ENCODE measurements around the gene FUCA1. TPM values are rescaled to one million over a fixed set of nuclear protein-coding genes. Genes with fewer than 3 reads are reported as not detected.
A peak's percentile ranks its signal among the peaks of the same experiment; 100 is the strongest.
"Not testable (repeated sequence)": the region's sequence is repeated elsewhere in the genome, so short reads cannot be mapped to it uniquely, and the experiment has no call there.

FUCA1 gene
- polyA plus RNA-seq, 3 donors = 13.8 to 17.1 (median 14.5) TPM

DNA sequence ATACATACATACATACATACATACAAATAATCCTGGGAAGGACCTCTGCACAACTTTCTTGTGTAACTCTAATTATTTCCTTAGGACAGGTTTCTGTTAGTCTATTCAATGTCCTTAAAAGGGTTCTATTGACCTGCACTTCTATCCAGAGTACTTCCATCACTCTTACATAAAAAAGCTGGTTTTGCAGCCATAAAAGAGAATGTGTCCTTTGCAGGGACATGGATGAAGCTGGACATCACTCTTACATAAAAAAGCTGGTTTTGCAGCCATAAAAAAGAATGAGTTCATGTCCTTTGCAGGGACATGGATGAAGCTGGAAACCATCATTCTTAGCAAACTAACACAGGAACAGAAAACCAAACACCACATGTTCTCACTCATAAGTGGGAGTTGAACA, 16.7 kb downstream of the FUCA1 start:
- H3K27ac ChIP-seq (ENCODE audit: low read depth, low read length) = not testable (repeated sequence)

DNA sequence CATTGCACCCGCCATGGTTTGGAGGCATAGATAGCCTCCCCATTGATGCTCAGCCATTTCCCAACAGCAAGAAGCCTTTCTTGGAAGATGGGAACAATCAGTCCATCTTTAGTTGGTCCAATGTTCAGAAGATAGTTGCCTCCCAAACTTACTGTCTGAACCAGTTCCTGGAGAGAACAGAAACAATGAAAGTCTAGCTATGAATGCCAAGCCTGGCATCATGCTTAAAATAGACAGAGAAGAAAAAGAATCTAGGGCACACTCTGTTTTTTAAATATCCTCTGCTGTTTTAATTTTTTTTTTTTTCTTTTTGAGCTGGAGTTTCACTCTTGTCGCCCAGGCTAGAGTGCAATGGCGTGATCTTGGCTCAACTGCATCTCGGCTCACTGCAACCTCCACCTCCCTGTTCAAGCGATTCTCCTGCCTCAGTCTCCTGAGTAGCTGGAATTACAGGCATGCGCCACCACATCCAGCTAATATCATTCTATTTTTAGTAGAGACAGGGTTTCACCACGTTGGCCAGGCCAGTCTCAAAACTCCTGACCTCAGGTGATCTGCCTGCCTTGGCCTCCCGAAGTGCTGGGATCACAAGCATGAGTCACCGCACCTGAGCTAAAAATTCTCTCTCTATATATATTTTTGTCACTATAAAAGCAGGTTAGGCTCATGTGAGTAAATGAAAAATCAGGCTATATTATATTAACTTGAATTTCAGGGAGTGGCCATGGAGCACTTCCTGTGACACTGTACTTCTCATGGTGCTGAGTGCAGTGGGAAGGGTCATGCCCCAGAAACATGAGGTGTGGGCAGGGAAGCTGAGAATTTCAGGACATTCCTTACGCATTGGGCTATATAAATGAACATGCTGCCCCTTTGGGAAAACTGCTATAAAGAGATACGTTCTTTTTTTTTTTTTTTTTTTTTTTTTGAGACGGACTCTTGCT, 19.1 kb downstream of the FUCA1 start:
- no peak overlapping the region for H3K27ac ChIP-seq (ENCODE audit: low read depth, low read length)
- 92 to 95% (median 93%) methylated on average over 11 to 12 of the region's 12 CpGs for whole genome bisulfite sequencing, 3 donors

DNA sequence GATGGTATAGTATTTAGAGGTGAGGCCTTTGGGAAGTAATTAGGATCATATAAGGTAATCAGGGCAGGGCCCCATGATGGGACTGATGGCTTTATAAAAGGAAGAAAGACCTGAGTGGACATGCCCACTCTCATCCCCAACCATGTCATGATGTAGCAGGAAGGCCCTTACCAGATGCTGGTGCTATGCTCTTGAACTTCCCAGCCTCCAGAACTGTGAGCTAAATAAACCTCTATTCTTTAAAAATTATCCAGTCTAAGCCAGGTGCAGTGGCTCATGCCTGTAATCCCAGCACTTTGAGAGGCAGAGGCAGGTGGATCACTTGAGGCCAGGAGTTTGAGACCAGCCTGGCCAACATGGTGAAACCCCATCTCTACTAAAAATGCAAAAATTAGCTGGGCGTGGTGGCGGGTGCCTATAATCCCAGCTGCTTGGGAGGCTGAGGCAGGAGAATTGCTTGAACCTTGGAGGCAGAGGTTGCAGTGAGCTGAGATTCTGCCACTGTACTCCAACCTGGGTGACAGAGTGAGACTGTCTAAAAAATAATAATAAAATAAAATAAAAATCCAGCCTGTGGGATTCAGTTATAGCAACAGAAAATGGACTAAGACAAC, 20.5 kb downstream of the FUCA1 start:
- WGBS, 3 donors = 97 to 100% (median 97%) methylated on average over 2 of the region's 2 CpGs
- H3K27ac ChIP-seq (ENCODE audit: low read depth, low read length) = not testable (repeated sequence)

DNA sequence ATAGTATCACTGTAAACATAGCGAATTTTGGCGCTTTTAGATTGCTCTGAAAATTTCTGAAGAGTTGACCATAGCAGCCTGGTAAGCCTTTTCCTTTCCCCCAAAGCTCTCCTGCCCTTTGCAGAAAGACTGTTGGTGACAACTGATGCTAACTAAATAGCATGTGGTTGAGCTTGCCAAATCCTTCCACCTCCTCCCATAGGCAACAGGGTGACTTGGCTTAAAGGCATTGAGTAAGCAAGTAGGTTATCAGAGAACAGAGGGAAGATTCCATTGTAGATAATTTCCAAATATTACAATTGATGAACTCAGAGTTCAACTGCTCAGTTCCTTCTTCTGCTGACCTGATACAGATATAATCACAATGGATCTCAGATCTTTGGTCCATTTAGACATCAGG, 22.9 kb downstream of the FUCA1 start:
- WGBS, 3 donors = 97 to 98% (median 98%) methylated on average over 2 of the region's 2 CpGs

DNA sequence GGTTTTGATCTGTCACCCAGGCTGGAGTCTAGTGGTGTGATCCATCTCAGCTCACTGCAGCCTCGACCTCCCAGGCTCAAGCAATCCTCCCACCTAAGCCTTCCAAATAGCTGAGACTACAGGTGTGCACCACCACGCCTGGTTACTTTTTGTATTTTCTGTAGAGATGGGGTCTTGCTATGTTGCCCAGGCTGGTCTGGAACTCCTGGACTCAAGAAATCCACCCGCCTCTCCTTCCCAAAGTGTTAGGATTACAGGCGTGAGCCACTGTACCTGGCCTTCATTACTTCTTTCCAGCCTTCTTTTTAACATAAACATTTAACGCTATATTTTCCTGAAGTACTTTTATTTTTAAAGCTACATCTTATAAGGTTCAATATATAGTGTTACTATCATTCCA, 24.4 kb downstream of the FUCA1 start:
- 91 to 94% (median 92%) methylated on average over 5 of the region's 5 CpGs for WGBS, 3 donors
- H3K27ac ChIP-seq (ENCODE audit: low read depth, low read length) = no peak overlapping the region

More for the DNA sequence above, 22.9 kb downstream of the FUCA1 start:
- no peak overlapping the region for H3K27ac ChIP-seq (ENCODE audit: low read depth, low read length)

DNA sequence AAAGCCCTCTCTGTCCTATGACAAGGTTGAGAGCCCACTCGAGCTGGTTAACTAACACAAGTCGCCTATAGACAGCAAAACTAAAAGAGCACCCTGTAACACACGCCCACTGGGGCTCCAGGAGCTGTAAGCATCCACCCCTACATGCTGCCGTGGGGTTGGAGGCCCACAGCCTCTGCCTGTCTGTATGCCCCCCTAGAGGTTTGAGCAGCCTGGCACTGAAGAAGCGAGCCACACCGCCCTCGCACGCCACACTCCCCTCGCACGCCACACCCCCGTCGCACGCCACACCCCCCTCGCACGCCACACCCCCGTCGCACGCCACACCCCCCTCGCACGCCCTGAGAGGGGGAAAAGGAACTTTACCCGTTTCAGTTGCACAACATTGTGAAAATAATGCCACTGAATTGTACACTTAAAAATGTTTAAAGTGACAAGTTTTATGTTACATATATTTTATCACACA, 29.7 kb downstream of the FUCA1 start:
- H3K27ac ChIP-seq (ENCODE audit: low read depth, low read length) = no peak overlapping the region

DNA sequence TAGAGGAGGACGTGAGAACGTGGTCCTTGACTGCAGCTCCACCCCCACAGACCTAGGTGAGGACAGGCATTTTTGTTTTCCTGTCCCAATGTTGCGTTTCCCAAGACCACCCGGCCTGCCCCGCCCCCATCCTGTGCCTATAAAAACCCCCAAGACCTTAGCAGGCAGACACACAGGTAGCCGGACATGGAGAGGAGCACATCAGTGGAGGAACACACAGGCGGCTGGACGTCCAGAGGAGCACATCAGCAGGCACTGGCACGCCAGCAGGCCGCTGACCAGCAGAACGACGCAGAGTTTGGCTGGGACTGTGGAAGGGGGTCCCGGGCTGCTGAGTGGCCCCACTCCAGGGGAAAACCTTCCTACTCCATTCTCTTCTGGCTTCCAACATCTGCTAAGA, 30.2 kb downstream of the FUCA1 start:
- no peak overlapping the region for H3K27ac ChIP-seq (ENCODE audit: low read depth, low read length)
- 16 to 23% (median 18%) methylated on average over 13 of the region's 13 CpGs for WGBS, 3 donors

More for the DNA sequence above, 29.7 kb downstream of the FUCA1 start:
- WGBS, 3 donors = 0 to 1% (median 1%) methylated on average over 21 of the region's 21 CpGs

DNA sequence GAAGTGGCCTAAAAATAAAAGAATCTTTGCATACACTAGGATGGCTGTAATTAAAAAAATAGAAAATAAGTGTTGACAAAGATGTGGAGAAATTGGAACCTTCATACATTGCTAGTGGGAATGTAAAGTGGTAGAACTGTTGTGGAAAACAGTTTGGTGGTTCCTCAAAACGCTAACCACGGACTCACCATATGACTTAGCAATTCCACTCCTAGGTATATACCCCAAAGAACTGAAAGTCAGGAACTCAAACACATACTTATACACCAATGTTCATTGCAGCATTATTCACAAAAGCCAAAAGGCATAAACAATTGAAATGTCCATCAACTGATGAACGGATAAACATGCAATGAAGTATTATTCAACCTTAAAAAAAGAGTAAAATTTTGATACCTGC, 32.1 kb downstream of the FUCA1 start:
- H3K27ac ChIP-seq (ENCODE audit: low read depth, low read length) = no peak overlapping the region
- 58 to 73% (median 65%) methylated on average over 3 of the region's 3 CpGs for WGBS, 3 donors

DNA sequence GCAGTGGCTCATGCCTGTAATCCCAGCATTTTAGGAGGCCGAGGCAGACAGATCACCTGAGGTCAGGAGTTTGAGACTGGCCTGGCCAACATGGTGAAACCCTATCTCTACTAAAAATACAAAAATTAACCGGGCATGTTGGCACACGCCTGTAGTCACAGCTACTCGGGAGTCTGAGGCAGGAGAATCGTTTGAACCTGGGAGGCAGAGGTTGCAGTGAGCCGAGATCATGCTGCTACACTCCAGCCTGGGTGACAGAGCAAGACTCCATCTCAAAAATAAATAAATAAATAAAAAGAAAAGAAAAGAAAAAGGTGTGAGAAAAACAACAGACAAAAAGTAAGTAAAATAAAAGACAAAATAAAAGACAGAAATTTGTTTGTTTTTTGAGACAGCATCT, 33.9 kb downstream of the FUCA1 start:
- WGBS, 3 donors = 79 to 88% (median 88%) methylated on average over 6 of the region's 6 CpGs
- H3K27ac ChIP-seq (ENCODE audit: low read depth, low read length) = not testable (repeated sequence)

DNA sequence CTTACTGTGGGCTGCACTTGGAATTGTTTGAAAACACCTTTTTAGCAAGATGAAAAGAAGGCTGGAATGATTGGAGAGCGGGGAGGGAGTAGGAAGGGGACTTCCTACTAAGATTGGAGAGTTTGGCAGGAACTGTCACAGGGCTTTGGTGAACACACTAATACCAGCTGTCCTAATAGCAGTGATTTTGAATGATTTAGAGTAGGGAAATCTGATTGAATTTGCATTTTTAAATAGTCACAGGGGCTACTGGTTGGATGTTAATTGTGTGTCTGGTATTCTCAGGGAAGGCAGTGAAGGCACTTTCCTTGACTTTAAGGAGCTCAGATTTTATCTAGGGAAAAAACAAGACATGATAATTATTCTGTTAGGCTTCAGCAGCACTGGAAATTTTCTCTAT, 40.4 kb downstream of the FUCA1 start:
- H3K27ac ChIP-seq (ENCODE audit: low read depth, low read length) = no peak overlapping the region
- 77 to 90% (median 79%) methylated on average over 1 of the region's 1 CpG for WGBS, 3 donors

DNA sequence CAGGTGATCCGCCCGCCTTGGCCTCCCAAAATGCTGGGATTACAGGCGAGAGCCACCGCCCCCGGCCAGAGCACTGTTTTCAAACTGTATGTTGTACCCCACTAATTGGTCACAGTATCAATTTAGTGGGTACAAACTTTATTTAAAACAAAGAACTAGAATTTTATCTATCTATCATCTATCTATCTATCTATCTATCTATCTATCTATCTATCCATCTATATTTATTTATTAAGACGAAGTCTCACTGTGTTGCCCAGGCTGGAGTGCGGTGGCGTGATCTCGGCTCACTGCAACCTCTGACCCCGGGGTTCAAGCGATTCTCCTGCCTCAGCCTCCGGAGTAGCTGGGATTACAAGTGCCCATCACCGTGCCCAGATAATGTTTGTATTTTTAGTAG, 41.5 kb downstream of the FUCA1 start:
- not testable (repeated sequence) for H3K27ac ChIP-seq (ENCODE audit: low read depth, low read length)
- 95 to 97% (median 95%) methylated on average over 13 of the region's 13 CpGs for WGBS, 3 donors

DNA sequence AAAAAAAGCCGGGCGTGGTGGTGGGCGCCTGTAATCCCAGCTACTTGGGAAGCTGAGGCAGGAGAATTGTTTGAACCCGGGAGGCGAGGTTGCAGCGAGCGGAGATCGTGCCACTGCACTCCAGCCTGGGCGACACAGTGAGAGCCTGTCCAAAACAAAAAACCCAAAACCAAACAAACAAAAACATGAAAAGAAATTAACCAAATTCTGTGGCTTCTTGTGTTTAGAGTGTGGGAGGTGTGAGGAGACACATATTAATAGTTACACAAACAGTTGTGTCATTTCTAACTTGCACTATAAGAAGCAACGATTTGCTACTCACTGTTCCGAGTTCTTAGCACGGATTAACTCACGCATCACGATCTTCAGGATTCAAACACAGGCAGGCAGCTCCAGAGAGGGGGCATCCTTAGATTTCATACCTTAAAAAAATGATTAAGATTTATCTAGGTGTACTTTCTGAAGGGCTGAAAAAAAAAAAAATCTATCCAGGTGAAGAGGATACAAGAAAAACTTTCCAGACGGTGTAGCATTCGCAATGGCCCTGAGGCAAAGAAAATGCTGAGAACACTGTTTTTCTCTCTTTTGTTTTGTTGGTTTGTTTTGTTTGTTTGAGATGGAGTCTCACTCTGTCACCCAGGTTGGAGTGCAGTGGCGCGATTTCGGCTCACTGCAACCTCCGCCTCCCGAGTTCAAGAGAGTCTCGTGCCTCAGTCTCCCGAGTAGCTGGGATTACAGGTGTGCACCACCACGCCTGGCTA, 42.1 kb downstream of the FUCA1 start:
- no peak overlapping the region for H3K27ac ChIP-seq (ENCODE audit: low read depth, low read length)
- 53 to 67% (median 66%) methylated on average over 24 of the region's 24 CpGs for WGBS, 3 donors

DNA sequence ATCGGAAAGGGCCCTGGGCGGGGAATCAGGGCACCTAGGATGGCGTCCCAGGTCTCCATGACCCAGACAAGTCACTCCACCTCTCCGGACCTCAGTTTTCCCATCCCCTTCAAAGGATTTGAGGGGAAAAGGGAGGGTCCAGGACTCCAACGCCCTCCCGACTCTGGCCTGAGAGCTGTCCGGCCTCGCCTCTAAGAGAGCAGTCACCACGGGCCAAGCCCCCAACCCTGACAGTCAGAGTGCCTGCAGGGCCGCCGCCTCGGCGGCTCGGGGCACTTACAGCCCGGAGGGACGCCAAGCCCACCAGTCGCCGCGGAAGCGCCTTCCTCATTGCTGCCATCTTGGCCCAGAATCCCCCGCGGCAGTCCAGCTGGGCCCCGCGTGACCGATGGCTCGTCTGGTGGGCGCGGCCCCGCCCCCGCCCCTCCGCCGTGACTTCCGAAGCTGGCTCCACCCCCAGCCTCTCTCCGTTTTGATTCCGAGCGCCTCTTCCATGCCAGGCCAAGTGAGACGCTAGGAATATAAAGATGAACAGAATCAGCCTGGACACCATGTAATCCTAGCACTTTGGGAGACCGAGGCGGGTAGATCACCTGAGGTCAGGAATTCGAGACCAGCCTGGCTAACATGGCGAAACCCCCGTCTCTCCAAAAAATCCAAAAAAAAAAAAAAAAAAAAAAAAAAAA, 42.9 kb downstream of the FUCA1 start, which contains the start of gene HMGCL:
Gene HMGCL, minus strand, starts transcription at position 354 of the 686 bp plus-strand sequence. Its CDS starts 14 bp downstream, at position 340.
- H3K27ac ChIP-seq (ENCODE audit: low read depth, low read length) = peak within 1 kb of the TSS; percentile 57
- WGBS, 3 donors = 0 to 1% (median 0%) methylated on average over 41 to 42 of the region's 42 CpGs

DNA sequence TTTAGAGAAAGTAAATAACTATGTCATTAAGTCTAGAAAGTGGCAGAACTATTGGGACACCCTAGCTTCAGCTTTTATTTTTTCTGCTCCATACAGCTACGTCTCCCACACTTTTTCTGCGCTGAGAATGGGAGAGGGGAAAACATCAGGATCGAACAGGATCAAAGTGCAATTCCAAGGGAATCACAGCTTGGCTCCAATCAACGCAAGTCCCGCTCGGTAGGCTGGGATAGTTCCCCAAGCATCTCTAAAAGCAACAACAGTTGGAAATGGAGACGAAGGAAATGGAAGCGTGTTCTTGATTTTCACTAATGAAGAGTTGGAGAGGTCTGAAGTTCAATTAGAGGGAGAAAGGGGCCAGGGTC, 43.4 kb downstream of the FUCA1 start:
- WGBS, 3 donors = 0 to 4% (median 3%) methylated on average over 8 of the region's 8 CpGs
- peak overlapping the region; percentile 57 for H3K27ac ChIP-seq (ENCODE audit: low read depth, low read length)

DNA sequence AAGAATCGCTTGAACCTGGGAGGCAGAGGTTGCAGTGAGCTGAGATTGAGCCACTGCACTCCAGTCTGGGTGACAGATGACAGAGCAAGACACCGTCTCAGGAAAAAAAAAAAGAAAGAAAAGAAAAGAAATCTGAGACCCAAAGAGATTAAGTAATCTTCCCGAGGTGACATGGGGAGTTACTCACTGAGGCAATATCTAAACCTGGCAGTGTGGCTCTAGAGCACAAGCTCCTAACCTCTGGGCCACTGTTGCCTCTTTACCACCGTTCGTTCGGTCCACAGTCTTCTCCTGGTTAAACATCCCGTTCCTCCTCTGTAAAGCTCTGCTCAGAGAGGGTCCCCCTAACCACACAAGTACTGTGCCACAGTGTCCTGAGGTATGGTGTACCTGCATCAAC, 44.3 kb downstream of the FUCA1 start:
- H3K27ac ChIP-seq (ENCODE audit: low read depth, low read length) = no peak overlapping the region
- WGBS, 3 donors = 80 to 82% (median 81%) methylated on average over 7 of the region's 7 CpGs

DNA sequence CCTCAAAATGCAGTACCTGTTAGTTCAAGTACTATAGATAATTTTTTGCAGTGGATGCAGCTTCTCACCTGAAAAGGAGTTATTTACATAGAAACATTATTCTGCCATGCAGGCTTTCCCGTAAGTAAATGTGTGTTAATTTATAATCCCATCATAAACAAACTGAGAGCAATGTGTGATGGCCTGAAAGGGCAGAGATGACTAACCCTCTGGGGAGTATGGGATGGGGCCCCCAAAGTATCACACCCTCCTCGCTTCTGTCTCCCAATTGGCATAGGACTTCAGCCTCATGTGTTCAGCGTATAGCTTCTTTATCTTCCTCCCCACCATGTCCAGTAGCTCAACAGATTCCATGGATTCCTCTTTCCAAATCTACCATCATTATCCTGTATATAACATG, 50.5 kb downstream of the FUCA1 start:
- no peak overlapping the region for H3K27ac ChIP-seq (ENCODE audit: low read depth, low read length)
- WGBS, 3 donors = 86 to 93% (median 89%) methylated on average over 3 of the region's 3 CpGs

DNA sequence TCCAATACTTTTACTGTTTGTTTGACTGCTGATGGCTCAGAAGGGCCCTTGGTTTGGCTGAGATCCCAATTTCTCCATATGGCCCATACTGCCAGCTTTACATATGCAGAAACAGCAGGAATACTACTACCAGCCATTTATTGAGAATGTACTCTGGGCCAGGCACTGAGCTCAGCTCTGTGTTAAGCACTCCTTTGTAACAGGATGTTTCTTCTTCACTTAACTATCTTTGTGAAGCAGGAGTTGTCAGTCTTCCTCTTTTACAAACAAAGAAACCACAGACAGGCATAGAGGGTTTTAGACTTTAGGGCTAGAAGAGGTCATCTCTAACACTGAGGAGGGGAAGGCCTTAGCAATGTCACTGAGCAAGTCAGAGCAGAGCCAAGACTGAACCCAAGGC, 51.2 kb downstream of the FUCA1 start:
- H3K27ac ChIP-seq (ENCODE audit: low read depth, low read length) = no peak overlapping the region

DNA sequence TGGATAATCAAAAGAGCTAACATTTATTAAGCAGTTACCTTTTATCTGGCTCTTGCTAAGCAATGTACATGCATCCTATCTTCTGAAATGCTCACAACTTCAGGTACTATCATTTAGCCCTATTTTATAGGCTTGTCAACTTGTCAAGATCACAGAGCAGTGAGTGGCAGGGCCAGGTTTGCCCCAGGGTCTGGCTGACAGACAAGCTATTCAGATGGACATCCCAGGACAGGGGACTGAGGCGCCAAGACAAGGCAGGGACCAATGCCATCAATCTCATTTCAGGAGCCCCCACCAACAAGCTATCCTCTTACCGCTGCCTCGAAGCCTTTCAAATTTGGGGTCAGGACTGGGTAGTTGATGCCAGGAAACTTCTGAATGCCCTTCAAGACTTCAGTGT, 51.7 kb downstream of the FUCA1 start:
- H3K27ac ChIP-seq (ENCODE audit: low read depth, low read length) = no peak overlapping the region
- WGBS, 3 donors = 85 to 100% (median 95%) methylated on average over 3 of the region's 3 CpGs

Data from adipose tissue (tissue), 3 donors.